Upper lobe of left lung (tissue), 6 donors: ENCODE data around the gene PGD. TPM values are rescaled to one million over a fixed set of nuclear protein-coding genes. Genes with fewer than 3 reads are reported as not detected.

Experiments used
- ATAC-seq, 2 donors: fragments of 200-7000 bp; cut with Tn5 transposase; one replicate each; pipeline ENCODE4 v1.9.1; 2022; ENCODE audit warnings: mild to moderate bottlenecking in 2 of 2, moderate library complexity in 2 of 2; ENCODE audit not compliant: low FRiP score in 2 of 2
- DNase-seq, 2 donors: peaks; one replicate each; pipeline ENCODE4 v3.0.0-alpha.2; 2019 to 2020
- H3K27ac ChIP-seq, 4 donors: fragments of 200-600 bp; sonication (generic); one replicate each; pipeline ENCODE4 v1.5.1; 2016 to 2019
- H3K27me3 ChIP-seq, 4 donors: fragments of 200-600 bp; sonication (generic); one replicate each; pipeline ENCODE4 v1.5.1; 2017 to 2019
- H3K36me3 ChIP-seq, 4 donors: fragments of 200-600 bp; sonication (generic); one replicate each; pipeline ENCODE4 v1.5.1; 2016 to 2019
- H3K4me1 ChIP-seq, 4 donors: fragments of 200-600 bp; sonication (generic); one replicate each; pipeline ENCODE4 v1.5.1; 2018 to 2019
- H3K4me3 ChIP-seq, 4 donors: fragments of 200-600 bp; sonication (generic); one replicate each; pipeline ENCODE4 v1.5.1; 2017 to 2019; ENCODE audit warnings: mild to moderate bottlenecking in 2 of 4, moderate library complexity in 1 of 4
- H3K9me3 ChIP-seq, 4 donors: fragments of 200-600 bp; sonication (generic); one replicate each; pipeline ENCODE4 v1.5.1; 2018 to 2019
- CTCF ChIP-seq, 6 experiments: fragments of 450-650 bp in 4 of 6; fragments of 200-600 bp in 2 of 6; sonication (generic) in 2 of 6; IDR thresholded peaks; one replicate each; pipeline ENCODE4 v1.5.1; 2016 to 2019; ENCODE audit warnings: antibody characterized with exemption in 6 of 6
- EP300 ChIP-seq, 4 donors: sonication (generic); formaldehyde crosslinking; IDR thresholded peaks; one replicate each; pipeline ENCODE4 v1.5.1; 2017; ENCODE audit warnings: antibody characterized with exemption in 4 of 4, control low read depth in 2 of 4
- POLR2A ChIP-seq, 4 donors: fragments of 450-650 bp; IDR thresholded peaks; one replicate each; pipeline ENCODE4 v1.5.1; 2016 to 2017; ENCODE audit warnings: antibody characterized with exemption in 4 of 4, mild to moderate bottlenecking in 2 of 4
- POLR2AphosphoS5 ChIP-seq, 2 donors: sonication (generic); formaldehyde crosslinking; IDR thresholded peaks; one replicate each; pipeline ENCODE4 v1.5.1; 2017; ENCODE audit warnings: antibody characterized with exemption in 2 of 2
- WGBS, 2 donors: methylation state at CpG; one replicate each; pipeline ENCODE4 v1.1.5; 2017 to 2018; 5-methylcytosine and 5-hydroxymethylcytosine counted together
- total RNA-seq, 6 donors: library from RNA; depleted of rRNA in 4 of 6; stranded (reverse); fragments of >200 nt in 4 of 6; gene quantifications; one replicate each; pipeline versions ENCODE4 v1.1.0 to v1.2.1, GENCODE V29; 2016 to 2021
- donor health status: DM: no; HTN: no; CAD: no; lungs with moderate emphysema.
- donor health status: DM: no; HTN: yes; CAD: no; lungs with severe emphysema.

Gene PGD
- total RNA-seq, 6 donors from 2014 or later = 118 to 211 (median 183) TPM

- H3K27ac ChIP-seq = peak overlapping the region in 3 of 4 donors; percentile 65 to 78 (median 77)
- H3K27me3 ChIP-seq = no peaks in the 10 kb centered on the region
- no peaks in the 10 kb centered on the region for H3K36me3 ChIP-seq
- DNase-seq (no peak), ATAC-seq (no peak)
- TF ChIP-seq CTCF (IDR thresholded peaks at IDR 0.05) = no peak
- no peak for TF ChIP-seq POLR2AphosphoS5 (IDR thresholded peaks at IDR 0.05)
- no peak for TF ChIP-seq EP300 (IDR thresholded peaks at IDR 0.05)
- no peak for TF ChIP-seq POLR2A (IDR thresholded peaks at IDR 0.05)
- H3K4me1 ChIP-seq = peaks cover 0 to 20% (median 15%) of the 10 kb centered on the region in 4 donors
- WGBS, 2 donors = 82 to 93% methylated on average over 6 of the region's 6 CpGs
- H3K4me3 ChIP-seq = no peak overlapping the region
- H3K9me3 ChIP-seq = no peaks in the 10 kb centered on the region
These were observed 9.4 kb upstream of the PGD start for GRCh38 chr1:10389271-10389973.

GRCh38 chr1:10396870-10397269, 2.0 kb upstream of the PGD start:
- DNase-seq = no peak
- no peaks in the 10 kb centered on the region for H3K36me3 ChIP-seq
- TF ChIP-seq EP300 (IDR thresholded peaks at IDR 0.05) (no peak), POLR2AphosphoS5 (IDR thresholded peaks at IDR 0.05) (no peak), CTCF (IDR thresholded peaks at IDR 0.05) (no peak), POLR2A (IDR thresholded peaks at IDR 0.05) (no peak)
- H3K27me3 ChIP-seq = no peaks in the 10 kb centered on the region
- ATAC-seq = no peak
- H3K4me3 ChIP-seq = no peak overlapping the region
- no peaks in the 10 kb centered on the region for H3K9me3 ChIP-seq
- 83 to 92% methylated on average over 3 of the region's 3 CpGs for WGBS, 2 donors
- peaks cover 13 to 28% (median 20%) of the 10 kb centered on the region in 4 donors for H3K4me1 ChIP-seq
- H3K27ac ChIP-seq = no peak overlapping the region

GRCh38 chr1:10398278-10398733, 558 bp upstream of the PGD start:
- H3K9me3 ChIP-seq = no peaks in the 10 kb centered on the region
- H3K27me3 ChIP-seq = no peaks in the 10 kb centered on the region
- H3K4me1 ChIP-seq = peaks cover 13 to 28% (median 20%) of the 10 kb centered on the region in 4 donors
- H3K36me3 ChIP-seq = peaks cover 0 to 13% (median 7%) of the 10 kb centered on the region in 4 donors
- no peak for TF ChIP-seq POLR2AphosphoS5 (IDR thresholded peaks at IDR 0.05)
- TF ChIP-seq POLR2A (IDR thresholded peaks at IDR 0.05) = no peak
- no peak for TF ChIP-seq CTCF (IDR thresholded peaks at IDR 0.05)
- H3K27ac ChIP-seq = peak overlapping the region in 3 of 4 donors; percentile 92 to 95 (median 93)
- ATAC-seq = no peak
- peak overlapping the region; percentile 9 to 96 (median 81) for H3K4me3 ChIP-seq
- WGBS, 2 donors = 2 to 7% methylated on average over 12 to 28 of the region's 34 CpGs
- DNase-seq = no peak

- H3K27ac ChIP-seq = peak overlapping the region; percentile 91 to 95 (median 92)
These were observed 629 bp downstream of the PGD start for GRCh38 chr1:10399444-10399941.

More at GRCh38 chr1:10399444-10399941, 629 bp downstream of the PGD start:
- H3K4me3 ChIP-seq = peak overlapping the region; percentile 75 to 96 (median 91)
- TF ChIP-seq POLR2AphosphoS5 (IDR thresholded peaks at IDR 0.05) (no peak), CTCF (IDR thresholded peaks at IDR 0.05) (no peak), POLR2A (IDR thresholded peaks at IDR 0.05) (no peak), EP300 (IDR thresholded peaks at IDR 0.05) (no peak)
- H3K27me3 ChIP-seq = no peaks in the 10 kb centered on the region
- peak in 1 of 2 donors; percentile 42 for ATAC-seq
- 2 to 3% methylated on average over 18 to 39 of the region's 42 CpGs for WGBS, 2 donors
- H3K4me1 ChIP-seq = peaks cover 13 to 28% (median 20%) of the 10 kb centered on the region in 4 donors
- DNase-seq = peak in 1 of 2 donors; percentile 52
- H3K9me3 ChIP-seq = no peaks in the 10 kb centered on the region
- peaks cover 10 to 19% (median 19%) of the 10 kb centered on the region in 4 donors for H3K36me3 ChIP-seq
